OCI-M2 (cell line): ENCODE results near the gene TEX14.
"Not testable (repeated sequence)": the region's sequence is repeated elsewhere in the genome, so short reads cannot be mapped to it uniquely, and the experiment has no call there.

Experiments
- DNase-seq: peaks from one replicate; lab custom pipeline; 2025; ENCODE audit not compliant: unreplicated experiment; lab: John Stamatoyannopoulos, UW

Gene TEX14

GRCh38 chr17:58658804-58659713 lies 32.8 kb downstream of the TEX14 start:
- no peak for DNase-seq

GRCh38 chr17:58657962-58658803 lies 33.7 kb downstream of the TEX14 start:
- not testable (repeated sequence) for DNase-seq

- no peak for DNase-seq
Observed at GRCh38 chr17:58648236-58648635, 43.6 kb downstream of the TEX14 start.

DNA sequence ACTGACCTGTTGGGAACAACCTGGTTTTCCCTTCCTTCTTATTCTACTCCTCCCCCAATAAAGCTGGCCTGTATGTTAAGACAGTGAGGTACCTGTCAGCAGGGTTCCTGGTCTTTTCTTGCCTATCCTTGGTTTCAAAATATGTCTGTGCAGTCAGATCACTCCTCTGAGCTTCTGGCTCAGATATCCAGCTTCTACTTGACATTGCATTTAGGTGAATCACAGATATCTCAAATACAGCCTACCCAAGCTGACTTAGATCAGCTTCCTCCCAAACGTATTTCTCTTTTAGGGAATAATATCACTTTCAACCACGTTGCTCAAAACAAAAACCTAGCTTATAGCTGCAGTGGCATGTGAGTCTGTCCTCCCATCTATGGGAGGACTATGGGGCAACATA lies 48.7 kb downstream of the TEX14 start:
- no peak for DNase-seq

DNA sequence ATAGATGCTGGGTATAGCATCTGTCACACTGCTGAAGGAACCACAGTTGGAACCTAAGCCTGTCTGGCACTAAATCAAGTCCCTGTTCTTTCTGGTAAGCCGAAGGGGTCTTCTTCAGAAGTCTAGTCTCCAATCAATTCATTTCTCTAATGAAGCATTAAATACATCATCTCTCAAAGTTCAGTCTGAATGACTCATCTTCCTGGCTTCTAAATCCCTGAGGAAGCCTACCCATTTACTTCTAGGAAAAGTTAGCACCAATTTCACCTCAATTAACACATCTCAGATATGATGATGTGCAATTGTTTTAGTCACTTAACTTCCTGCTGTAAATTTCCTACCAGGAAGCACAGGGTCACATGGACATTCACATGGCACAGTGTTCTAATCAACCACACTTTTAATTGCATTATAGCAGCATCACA lies 49.9 kb downstream of the TEX14 start:
- no peak for DNase-seq

DNA sequence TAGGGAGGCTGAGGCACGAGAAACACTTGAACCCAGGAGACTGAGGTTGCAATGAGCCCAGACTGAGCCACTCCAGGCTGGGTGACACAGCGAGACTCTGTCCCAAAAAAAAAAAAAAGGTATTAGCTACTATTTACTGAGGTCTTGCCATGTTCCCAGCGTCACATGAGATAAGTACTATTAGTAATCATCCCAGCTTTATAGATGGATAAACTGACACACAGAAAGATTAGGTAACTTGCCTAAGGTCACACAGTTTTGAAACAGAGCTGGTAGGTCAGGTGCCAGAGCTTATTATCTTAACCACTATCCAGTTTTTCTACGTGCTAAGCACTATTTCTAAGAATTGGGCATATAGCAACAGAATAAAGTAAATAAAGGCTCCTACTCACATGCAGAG lies 51.6 kb downstream of the TEX14 start:
- DNase-seq = no peak

DNA sequence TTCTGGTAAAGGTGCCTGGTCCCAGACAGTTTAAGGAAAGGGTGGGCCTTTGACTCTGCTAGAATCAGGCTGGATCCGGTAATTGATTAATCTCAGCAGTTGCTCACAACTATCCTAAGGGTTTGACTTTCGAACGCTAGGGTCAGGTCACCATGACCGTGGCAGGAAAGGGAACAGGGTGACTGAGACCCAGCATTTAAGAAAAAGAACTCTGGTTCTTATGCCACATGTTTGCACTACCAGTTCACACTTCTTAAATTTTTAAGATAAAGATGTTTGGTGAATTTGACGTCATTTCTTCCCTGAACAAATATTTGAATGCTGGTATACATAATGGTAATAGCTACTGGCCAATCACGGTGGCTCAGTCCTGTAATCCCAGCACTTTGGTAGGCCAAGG lies 52.2 kb downstream of the TEX14 start:
- no peak for DNase-seq

DNA sequence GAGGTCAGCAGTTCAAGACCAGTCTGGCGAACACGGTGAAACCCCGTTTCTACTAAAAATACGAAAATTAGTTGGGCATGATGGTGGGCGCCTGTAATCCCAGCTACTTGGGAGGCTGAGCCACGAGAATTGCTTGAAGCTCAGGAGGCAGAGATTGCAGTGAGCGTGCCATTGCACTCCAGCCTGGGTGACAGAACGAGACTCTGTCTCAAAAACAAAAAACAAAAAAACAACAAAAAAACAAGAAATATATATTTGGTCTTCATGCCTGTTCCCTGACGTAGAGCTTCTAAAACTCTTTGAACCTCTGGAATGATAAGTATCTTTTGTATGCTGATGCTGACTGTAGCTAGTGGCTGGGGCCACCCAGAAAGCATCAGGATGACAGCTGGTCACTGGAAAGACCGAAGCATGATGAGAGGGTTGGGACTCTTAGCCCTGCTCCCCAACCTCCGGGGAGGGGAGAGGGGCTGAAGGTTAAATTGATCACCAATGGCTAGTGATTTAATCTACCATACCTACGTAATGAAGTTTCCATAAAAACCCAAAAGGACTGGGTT lies 54.8 kb downstream of the TEX14 start:
- no peak for DNase-seq

DNA sequence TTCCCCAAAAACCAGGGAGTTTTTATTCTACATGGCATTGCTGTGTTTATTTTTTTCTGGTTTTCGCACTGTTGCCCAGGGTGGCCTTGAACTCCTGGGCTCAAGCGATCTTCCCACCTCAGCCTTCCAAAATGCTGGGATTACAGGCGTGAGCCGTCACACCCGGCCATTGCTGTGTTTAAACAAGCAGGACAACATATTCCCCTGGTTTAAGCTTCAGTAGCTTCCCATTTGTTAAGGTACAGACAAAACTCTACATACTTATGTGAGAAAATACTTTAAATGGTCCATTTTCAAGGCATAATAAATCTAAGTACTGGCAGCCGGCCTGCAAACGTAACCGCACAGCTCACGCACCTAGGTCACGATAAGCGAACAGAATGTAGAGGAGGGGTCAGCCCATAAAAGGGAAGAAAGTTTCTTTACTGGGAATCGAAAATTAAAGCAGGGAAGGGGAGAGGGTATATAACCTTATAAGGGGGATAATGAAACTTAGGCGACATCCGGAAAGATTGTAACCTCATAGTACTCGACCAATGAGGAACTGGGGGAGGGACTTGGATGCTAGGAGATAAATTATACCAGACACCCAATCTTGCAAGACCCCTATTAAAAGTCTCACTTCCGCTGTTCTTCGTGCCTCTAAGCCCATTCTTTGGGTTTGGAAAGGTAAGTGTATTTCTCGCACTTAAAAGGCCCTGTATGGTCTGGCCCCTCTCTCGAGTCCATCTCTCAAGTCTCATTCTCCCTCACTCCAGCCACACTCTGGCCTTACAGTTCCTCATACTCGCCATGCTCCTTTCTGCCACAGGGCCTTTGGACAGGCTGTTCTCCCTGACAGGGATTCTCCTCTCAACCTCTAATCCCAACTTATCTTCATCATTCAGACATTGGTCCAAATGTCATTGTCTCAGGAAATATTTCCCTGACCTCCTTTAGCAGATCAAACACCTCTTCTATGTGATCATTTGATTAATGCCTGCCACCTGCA lies 59.2 kb downstream of the TEX14 start:
- DNase-seq = no peak

GRCh38 chr17:58631523-58632323 lies 60.1 kb downstream of the TEX14 start:
- DNase-seq = peak; percentile 67

DNA sequence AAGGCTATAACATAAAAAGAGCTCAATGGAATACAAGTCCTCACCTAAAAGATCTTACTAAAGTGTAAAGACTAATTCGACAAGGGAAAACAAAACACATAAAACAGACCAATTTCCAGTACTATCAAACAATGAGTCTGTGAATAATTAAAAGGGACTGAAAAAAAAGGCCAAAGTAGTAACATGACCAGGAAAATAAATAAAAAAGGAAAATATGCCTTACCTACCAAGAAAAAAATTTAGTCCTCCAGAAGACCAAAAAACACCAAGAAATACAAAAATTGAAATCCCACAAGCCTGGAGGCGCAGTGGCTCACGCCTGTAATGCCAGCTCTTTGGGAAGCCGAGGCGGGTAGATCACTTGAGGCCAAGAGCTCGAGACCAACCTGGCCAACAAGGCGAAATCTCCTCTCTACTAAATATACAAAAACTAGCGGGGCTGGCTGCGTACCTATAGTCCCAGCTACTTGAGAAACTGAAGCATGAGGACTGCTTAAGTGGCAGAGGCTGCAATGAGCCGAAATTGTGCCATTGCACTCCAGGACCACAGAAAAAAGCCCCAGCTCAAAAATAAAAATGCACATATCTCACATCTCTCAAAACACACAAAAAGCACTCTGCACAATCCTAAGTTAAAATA lies 60.8 kb downstream of the TEX14 start:
- no peak for DNase-seq

- no peak for DNase-seq
Observed at GRCh38 chr17:58626905-58627304, 64.9 kb downstream of the TEX14 start.

- DNase-seq = no peak
Observed at GRCh38 chr17:58624751-58625150, 67.1 kb downstream of the TEX14 start.

DNA sequence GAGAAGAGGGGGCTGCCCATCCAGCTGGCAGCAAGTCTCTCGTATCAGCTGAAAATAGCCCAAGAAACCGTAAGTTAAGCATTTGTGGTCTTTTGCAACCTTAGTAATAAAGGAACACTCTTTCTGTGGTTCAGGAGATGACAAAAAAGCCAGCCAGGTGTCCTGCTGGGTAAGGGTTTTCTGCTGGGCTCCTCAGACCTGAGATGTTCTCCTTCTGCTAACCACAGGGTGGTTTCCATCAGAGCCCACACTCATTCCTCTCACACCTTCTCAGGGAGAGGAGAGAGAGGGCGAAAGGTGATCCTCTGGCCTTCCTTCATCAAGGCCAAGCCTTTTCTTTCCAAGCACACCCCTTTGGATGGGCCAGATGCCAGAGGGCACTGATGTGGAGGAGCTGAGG lies 70.7 kb downstream of the TEX14 start:
- DNase-seq = no peak

- no peak for DNase-seq
Observed at GRCh38 chr17:58618336-58618735, 73.5 kb downstream of the TEX14 start.

DNA sequence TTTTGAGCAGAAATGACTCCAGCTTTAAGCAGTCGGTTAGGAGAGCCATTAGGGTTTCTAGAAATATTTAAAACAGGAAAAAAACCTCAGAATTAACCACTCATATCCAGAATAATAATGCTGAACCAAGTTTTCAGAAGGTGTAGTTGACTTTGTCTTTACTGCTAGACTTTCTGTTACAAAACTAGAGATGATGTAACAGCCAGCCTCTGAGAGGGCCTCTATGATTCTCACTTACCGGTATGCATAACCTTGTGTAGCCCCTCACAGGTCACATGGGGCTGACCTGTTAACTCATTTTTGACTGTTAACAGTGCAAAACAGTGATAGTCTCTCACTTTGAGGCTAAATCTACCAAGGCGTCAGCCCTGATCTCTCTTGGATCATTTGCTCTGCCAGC lies 74.3 kb downstream of the TEX14 start:
- DNase-seq = no peak

DNA sequence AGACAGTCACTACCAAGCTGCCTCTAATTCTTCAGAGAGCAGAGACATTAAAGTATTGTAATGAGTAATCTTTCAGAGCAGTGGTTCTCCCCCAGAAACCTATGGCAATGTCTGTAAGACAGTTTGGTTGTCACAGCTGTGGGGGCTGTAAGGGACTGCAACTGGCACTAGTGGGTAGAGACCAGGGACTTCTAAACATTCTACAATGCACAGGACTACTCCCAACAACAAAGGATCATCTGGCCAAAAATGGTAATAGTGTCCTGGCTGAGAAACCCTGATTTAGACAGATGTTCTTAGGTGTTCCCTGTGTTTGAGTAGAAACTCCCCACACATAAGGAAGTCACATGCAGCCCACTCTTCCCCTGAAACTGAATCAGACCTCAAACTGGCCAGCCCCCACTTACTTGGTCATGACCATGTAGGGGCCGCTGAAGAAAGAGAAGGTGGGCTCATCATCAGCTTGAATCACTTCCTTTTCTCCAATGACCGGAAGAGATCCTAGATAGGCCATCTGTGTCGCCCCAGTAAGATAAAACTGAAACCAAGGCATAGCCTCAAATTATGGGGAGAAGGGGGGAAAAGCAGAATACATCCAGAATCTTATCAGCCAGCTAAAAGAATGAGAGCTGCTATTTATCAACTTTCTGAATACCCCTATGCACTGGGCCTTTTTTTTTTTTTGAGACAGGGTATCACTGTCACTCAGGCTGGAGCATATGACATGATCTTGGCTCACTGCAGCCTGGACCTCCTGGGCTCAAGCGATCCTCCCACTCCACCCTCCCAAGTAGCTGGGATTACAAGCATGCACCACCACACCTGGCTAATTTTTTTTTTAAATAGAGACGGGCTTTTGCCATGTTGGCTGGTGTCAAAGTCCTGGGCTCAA lies 75.8 kb downstream of the TEX14 start:
- DNase-seq = no peak

DNA sequence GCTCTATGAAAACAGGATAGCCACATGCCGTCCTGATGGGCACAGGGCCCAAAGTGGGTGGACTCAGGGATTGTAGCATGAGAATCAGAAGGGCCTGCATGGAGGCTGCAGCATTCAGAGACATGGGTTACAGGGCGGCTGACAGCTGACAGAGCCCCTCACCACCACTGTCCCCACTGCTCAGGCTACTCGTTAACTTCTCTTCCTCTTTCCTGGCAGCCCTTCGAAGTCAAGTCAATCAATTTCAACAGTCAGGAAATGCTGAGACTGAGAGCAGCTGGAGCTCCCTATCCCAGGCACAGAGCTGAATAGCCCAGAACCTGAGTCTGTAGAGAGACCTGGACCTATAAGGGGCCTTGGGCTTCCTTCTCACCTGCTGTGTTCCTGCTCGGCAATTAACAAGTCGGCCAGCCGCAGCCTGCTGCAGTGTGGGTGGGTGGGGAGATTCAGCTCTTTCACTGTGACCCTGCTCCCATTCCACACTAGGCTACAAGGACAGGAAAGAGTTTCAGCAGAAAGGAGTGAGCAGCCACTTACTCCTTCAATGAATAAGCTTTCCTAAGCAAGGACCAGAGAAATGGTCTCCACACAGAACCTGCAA lies 76.9 kb downstream of the TEX14 start:
- DNase-seq = no peak
